ENCODE data around the gene SERBP1. TPM values are rescaled to one million over a fixed set of nuclear protein-coding genes. Genes with fewer than 3 reads are reported as not detected.
"Not testable (repeated sequence)": the region's sequence is repeated elsewhere in the genome, so short reads cannot be mapped to it uniquely, and the experiment has no call there.

Gene SERBP1
- total RNA-seq, 1 donor from 2014 or later = 265 TPM

DNA sequence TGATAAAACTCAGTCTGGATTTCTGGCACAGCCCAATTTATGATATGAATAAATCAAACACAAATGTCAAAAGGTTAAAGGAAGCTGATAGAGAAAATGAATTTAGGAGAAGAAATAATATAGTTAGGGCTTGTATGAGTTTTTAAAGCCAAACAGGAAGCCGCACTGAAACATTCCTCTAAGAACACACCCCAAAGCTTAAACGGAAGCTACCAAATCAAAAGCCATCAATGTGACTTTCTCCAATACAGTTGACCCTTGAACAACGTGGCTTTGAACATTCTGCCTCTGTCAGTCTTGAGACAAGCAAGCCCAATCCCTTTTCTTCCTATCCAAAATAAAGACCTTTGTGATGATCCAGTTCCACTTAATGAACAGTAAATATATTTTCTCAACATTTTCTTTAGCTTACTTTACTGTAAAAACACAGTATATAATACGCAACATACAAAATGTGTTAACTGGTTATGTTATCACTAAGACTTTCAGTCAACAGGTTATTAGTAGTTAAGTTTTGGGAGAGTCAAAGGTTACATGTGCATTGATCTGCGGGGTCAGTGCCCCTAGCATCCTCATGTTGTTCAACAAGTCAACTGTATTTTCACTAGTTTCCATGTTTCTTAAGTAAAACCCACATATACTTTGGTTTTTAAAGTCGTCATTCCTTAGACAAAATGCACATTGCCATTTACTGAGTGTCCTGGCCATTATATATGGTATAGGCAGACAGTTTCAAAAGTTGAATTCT, 11.2 kb downstream of the SERBP1 start:
- peaks cover 42% of the 10 kb centered on the region for H3K36me3 Mint-ChIP-seq (ENCODE audit: insufficient read depth)

DNA sequence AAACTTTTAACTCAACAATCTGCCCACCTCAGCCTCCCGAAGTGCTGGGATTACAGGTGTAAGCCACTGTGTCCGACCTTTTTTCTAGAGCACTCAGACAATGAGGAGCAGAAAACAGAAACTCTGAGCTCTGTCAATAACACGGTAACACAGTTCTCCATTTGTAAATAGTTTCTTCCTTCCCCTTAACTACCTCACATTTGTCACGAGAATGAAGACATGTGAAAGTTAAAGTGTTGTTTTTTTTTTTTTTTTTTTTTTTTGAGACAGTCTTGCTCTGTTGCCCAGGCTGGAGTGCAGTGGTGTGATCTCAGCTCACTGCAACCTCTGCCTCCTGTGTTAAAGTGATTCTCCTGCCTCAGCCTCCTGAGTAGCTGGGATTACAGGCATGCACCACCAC, 12.5 kb downstream of the SERBP1 start:
- not testable (repeated sequence) for H3K4me3 Mint-ChIP-seq (ENCODE audit: low read depth); H3K9me3 Mint-ChIP-seq (ENCODE audit: low read depth); H3K4me1 Mint-ChIP-seq (ENCODE audit: low read depth); H3K27me3 Mint-ChIP-seq; DNase-seq (ENCODE audit: low spot score, unreplicated experiment)
- Mint-ChIP-seq H3K36me3 (ENCODE audit: insufficient read depth) (peaks cover 34% of the 10 kb centered on the region), H3K27ac (peak overlapping the region; percentile 74)

More for the DNA sequence above, 11.2 kb downstream of the SERBP1 start:
- Mint-ChIP-seq H3K9me3 (ENCODE audit: low read depth) (no peaks in the 10 kb centered on the region), H3K27me3 (no peaks in the 10 kb centered on the region), H3K27ac (peak overlapping the region; percentile 41), H3K4me3 (ENCODE audit: low read depth) (no peak overlapping the region), H3K4me1 (ENCODE audit: low read depth) (peaks cover 1% of the 10 kb centered on the region)
- TF ChIP-seq, protein P1, sequence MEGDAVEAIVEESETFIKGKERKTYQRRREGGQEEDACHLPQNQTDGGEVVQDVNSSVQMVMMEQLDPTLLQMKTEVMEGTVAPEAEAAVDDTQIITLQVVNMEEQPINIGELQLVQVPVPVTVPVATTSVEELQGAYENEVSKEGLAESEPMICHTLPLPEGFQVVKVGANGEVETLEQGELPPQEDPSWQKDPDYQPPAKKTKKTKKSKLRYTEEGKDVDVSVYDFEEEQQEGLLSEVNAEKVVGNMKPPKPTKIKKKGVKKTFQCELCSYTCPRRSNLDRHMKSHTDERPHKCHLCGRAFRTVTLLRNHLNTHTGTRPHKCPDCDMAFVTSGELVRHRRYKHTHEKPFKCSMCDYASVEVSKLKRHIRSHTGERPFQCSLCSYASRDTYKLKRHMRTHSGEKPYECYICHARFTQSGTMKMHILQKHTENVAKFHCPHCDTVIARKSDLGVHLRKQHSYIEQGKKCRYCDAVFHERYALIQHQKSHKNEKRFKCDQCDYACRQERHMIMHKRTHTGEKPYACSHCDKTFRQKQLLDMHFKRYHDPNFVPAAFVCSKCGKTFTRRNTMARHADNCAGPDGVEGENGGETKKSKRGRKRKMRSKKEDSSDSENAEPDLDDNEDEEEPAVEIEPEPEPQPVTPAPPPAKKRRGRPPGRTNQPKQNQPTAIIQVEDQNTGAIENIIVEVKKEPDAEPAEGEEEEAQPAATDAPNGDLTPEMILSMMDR (IDR thresholded peaks at IDR 0.05; ENCODE audit: unreplicated experiment) = no peak
- DNase-seq (ENCODE audit: low spot score, unreplicated experiment) = no peak

DNA sequence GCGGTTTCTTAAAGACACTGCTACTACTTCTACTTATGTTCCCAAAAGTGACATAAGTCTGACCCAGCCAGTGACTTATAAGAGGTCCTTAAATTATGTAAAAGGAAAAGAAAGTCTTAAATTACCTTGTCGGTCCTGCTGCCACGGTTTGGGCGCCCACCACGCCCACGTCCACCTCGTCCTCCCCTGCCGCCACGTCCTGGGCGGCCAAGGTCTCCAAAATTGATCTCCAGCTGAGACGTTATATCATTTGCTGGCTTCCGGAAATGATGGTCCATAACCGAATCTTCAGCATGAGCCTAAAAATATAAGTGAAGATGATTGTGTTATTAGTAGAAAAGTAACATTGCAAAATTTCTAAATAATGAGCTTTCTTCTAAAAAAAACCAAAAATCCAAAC, 15.2 kb downstream of the SERBP1 start:
- H3K27ac Mint-ChIP-seq = no peak overlapping the region
- H3K27me3 Mint-ChIP-seq = no peaks in the 10 kb centered on the region
- H3K4me3 Mint-ChIP-seq (ENCODE audit: low read depth) = no peak overlapping the region
- H3K9me3 Mint-ChIP-seq (ENCODE audit: low read depth) = no peaks in the 10 kb centered on the region
- TF ChIP-seq, protein P1 (IDR thresholded peaks at IDR 0.05; ENCODE audit: unreplicated experiment) = no peak
- H3K36me3 Mint-ChIP-seq (ENCODE audit: insufficient read depth) = peaks cover 24% of the 10 kb centered on the region
- DNase-seq (ENCODE audit: low spot score, unreplicated experiment) = no peak
- peaks cover 1% of the 10 kb centered on the region for H3K4me1 Mint-ChIP-seq (ENCODE audit: low read depth)

DNA sequence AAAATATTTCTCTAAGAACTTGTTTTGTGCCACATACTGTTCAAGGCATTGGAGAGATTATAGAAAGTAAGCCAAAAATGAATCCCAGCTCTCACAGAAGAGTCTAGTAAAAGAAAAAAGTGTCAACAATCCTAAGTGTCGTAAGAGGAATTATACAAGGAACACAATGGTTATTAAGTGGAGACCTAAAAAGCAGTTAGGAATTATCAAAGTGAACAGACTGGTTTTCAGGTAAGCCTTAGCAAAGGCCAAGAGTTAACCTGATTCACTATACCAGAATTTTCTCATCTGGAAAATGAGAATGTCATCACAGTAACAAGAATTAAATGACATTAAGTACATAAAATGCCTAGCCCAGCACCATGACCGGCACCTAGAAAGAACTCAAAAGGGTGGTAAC, 15.6 kb downstream of the SERBP1 start:
- Mint-ChIP-seq H3K36me3 (ENCODE audit: insufficient read depth) (peaks cover 20% of the 10 kb centered on the region), H3K27me3 (no peaks in the 10 kb centered on the region), H3K4me1 (ENCODE audit: low read depth) (peaks cover 1% of the 10 kb centered on the region), H3K9me3 (ENCODE audit: low read depth) (no peaks in the 10 kb centered on the region), H3K4me3 (ENCODE audit: low read depth) (no peak overlapping the region), H3K27ac (peak overlapping the region; percentile 3)
- DNase-seq (ENCODE audit: low spot score, unreplicated experiment) = no peak
- TF ChIP-seq, protein P1 (IDR thresholded peaks at IDR 0.05; ENCODE audit: unreplicated experiment) = no peak

DNA sequence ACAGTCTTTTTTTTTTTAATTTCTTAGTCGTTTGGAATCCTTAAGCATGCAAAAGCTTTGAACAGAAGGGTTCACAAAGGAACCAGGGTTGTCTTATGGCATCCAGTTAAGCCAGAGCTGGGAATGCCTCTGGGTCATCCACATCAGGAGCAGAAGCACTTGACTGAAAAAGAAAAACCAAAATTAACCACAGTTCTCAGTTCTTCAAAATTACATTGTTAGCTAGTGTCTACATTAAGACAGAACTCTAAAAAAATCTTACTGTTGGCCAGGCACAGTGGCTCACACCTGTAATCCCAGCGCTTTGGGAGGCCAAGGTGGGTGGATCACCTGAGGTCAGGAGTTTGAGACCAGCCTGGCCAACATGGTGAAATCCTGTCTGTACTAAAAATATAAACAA, 17.1 kb downstream of the SERBP1 start:
- H3K36me3 Mint-ChIP-seq (ENCODE audit: insufficient read depth) = peaks cover 20% of the 10 kb centered on the region
- H3K4me1 Mint-ChIP-seq (ENCODE audit: low read depth); DNase-seq (ENCODE audit: low spot score, unreplicated experiment); H3K27me3 Mint-ChIP-seq; H3K9me3 Mint-ChIP-seq (ENCODE audit: low read depth); H3K27ac Mint-ChIP-seq; H3K4me3 Mint-ChIP-seq (ENCODE audit: low read depth): not testable (repeated sequence)

DNA sequence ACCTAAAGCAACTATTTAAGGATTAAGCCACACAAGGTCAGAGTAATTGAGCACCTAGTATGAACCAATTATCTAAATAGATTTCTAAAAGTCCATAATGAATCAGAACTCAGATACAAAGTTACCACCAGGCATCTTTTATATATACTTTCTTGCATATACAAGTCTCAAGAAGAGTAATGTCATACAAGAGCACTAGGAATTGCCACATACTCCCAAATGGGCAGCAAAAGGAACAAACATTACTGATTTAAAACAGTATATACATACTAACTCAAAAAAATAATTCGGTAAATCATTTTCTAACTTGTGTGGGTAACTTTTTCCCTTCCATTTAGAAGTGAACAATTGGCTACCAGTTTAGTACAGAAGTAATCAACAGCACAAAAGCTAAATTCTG, 22.1 kb downstream of the SERBP1 start:
- DNase-seq (ENCODE audit: low spot score, unreplicated experiment) = no peak
- Mint-ChIP-seq H3K4me1 (ENCODE audit: low read depth) (peaks cover 6% of the 10 kb centered on the region), H3K27ac (peak overlapping the region; percentile 9), H3K27me3 (no peaks in the 10 kb centered on the region), H3K4me3 (ENCODE audit: low read depth) (no peak overlapping the region), H3K36me3 (ENCODE audit: insufficient read depth) (peaks cover 9% of the 10 kb centered on the region), H3K9me3 (ENCODE audit: low read depth) (no peaks in the 10 kb centered on the region)
- TF ChIP-seq, protein P1 (IDR thresholded peaks at IDR 0.05; ENCODE audit: unreplicated experiment) = no peak

Measured in progenitor cell of endocrine pancreas (in vitro differentiated cells).